NCI-H510A treated with DMSO at 0.1 percent for 48 hours (cell line): Measurements from ENCODE around the gene INPP5E.

Source experiments
- DNase-seq: peaks from one replicate; lab custom pipeline; 2025; lab: John Stamatoyannopoulos, UW

INPP5E gene, protein sequence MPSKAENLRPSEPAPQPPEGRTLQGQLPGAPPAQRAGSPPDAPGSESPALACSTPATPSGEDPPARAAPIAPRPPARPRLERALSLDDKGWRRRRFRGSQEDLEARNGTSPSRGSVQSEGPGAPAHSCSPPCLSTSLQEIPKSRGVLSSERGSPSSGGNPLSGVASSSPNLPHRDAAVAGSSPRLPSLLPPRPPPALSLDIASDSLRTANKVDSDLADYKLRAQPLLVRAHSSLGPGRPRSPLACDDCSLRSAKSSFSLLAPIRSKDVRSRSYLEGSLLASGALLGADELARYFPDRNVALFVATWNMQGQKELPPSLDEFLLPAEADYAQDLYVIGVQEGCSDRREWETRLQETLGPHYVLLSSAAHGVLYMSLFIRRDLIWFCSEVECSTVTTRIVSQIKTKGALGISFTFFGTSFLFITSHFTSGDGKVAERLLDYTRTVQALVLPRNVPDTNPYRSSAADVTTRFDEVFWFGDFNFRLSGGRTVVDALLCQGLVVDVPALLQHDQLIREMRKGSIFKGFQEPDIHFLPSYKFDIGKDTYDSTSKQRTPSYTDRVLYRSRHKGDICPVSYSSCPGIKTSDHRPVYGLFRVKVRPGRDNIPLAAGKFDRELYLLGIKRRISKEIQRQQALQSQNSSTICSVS

DNA sequence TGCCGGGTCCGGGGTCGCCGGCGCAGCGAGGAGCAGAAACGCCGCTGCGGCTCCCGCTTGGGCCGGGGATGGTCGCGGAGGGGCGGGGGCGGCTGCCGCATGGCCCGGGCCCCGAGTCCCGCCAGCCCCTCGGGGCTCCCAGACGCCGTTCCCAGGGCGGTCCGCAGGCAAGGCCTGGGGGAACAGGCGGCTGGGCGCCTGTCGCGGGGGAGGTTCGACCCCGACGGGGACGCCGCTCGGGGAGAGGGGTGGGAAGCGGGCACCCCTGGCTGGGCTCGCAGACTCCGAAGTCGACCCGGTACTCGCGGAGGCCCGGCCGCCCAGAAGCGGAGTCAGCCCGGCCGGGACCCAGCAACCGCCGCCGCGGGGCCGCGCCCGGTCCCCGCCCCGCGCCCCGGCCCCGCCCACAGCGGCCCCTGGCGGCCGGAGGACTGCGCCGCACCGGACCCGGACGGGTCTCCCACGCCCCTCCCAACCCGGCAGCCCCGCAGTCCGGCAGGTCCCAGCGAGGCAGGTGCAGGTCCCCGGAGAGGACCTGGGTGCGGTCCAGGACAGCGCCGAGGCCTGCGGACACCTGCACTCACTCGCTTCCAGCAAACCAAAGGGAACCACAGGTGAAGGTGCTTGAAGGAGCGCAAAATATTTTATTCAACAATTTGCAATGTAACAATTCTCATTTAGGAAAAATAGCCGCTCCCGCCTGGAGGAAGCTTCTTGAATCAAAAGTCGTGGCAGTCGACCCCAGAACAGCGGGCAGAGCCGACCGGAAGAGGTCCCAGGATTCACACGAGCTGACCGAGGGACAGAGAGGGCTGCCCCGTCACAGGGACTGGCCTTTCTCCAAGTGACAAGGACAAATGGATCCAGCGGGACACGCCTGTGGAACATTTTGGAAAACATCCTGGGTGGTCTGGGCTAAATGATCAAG lies at the start of gene INPP5E:
Gene INPP5E (minus strand): TSS at position 365 of the 928 bp plus-strand sequence. CDS start 426 bp downstream, outside the sequence.
- peak; percentile 34 for DNase-seq

DNA sequence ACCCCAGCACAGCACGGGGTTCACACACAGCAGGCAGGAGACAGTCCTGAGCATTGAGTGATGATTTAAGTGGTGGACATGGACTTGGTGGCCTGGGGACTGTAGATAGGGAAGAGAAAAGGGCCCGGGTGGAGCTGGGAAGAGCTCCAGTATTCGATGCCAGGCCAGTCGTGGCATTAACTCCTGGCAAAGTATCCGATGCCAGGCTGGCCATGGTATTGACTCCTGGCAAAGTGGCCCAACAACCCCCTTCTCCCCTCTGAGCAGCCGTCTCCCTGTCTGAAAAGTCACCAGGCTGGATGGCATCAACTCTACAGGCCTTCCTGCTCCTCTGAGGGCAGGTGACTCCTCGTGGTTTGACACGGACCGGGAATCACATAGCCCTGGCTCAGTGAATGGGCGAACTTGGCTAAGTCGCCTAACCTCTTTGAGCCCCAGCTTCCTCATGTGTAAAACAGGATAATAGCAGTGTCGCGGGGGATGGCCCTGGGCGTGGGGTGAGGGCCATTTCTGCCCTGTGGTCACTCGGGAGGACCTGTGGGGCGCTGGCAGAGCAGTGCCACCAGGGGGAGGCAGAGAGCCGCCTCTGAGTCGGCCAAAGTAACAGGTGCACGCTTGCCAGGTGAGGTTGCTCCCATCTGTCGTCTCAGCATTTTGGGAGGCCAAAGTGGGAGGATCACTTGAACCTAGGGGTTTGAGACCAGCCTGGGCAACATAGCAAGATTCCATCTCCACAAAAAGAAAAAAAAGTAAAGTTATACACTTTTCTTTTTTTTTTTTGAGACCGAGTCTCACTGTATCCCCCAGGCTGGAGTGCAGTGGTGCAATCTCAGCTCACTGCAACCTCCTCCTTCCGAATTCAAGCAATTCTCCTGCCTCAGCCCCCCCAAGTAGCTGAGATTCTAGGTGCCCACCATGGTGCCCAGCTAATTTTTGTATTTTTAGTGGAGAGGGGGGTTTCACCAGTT lies 48.9 kb upstream of the INPP5E start:
- DNase-seq, result peak; percentile 50

DNA sequence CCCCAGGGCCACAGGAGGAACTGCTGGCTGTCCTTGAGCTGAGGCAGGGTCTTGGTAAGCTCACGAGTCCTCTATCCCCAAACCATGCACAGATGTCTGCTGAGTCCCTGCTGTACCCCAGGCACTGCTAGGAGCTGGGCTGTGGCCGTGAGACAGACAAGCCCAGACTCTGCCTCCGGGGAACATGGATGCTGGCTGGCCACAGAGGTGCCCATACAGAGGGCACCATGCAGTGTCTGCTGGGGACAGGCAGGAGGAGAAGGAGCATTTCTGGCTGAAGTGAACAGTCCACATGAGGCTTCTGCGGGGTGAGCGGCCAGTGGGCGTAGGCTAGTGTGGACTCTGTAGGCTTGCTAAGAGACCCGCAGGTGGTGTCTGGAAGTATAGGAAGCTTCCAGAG lies 48.0 kb upstream of the INPP5E start:
- DNase-seq, result no peak

DNA sequence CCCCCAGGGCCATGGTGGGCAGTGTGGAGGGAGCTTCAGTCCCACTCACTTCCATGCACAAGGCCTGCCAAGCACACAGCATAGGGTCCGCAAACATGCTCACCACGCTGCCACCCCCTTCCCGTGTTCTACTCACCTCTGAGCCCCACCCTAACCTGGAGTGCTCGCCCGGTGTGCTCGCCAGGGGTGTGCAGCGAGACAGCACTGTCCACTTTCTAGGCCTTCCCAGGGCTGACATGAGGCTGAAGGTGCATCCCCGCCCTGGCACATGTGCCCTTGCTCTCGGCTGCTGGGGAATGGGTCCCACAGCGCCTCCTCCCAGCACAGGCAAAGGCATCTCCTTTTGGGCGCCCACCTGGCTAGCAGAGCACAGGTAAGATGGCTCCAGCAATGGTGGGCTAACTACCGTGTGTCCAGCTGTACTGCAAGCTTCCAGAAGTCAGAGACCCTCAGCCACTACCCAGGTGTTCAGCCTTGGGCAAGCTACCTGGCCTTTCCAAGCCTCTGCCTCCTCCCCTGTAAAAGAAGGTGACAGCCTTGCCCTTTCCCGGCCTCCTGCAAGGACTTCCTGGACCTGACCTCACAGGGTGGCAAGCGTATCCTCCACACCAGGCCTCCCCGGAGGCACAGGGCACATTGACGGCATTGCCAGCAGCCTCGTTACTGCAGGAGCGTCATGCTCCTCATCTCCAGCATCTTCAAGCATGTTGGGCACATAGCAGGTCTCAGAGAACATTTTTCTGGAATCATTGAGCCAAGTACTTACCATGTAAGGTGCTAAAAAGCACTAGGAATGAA lies 47.4 kb upstream of the INPP5E start:
- no peak for DNase-seq

DNA sequence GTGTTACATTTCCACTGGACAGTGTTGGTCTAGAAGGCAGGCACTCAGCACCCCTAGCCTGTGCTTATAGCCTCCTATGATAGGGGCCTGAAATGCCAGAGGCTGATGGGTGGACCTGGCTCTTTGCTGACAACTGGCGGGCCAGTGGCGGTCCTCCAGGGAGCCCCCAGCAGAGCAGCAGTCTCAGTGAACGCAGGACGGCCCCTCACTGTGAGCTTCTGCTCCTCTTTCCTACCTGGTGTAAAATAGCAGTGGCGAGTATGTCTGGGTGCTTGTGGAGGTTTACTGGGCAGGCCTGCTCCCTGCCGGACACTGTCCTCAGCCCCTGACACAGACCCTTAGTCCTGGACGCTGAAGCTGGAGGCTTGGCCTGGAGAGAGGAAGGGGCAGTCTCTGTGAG lies 46.5 kb upstream of the INPP5E start:
- no peak for DNase-seq

DNA sequence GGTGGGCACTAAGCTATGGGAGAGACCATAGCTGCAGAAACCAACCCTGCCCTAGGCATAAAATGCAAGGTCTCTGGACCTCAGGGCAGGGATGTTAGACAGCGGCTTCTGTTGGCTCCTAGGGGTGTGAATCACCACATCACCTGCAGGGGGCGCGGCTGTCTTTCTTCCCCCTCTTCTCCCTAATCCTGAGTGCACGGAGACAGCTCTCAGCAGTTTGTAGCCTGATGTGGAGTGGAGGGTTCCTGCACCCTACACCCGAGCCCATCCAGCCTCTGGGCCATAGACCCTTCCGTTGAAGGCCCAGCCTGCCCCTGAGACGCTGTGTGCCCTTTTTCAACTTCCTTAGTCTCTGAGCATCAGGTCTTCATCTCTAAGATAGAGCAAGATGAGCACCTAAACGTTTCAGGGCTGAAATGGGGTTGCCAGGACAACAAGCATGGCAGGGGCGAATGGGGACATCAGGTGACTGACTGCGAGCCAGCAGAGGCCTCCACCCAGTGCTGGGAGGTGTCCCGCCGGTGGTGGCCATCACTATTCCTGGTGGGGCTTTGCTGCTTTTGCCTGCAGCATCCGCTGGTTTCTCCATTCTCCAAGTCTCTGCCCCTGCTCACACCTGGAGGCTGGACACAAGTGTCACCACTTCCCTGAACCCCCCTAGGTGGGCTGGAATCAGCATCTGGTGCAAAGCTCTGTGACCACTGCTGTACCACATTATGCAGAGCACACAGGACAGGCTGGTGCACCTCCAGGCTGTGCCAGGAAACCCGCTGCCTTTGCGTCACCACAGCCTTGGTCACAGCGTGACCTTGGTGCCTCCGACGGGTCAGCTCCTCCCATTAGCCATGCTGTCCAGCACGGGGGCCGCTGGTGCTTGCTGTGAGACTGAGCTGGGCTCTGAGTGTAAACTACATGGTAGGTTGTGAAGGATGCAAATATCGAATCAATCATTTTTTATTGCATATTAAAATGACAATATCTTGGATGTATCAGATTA lies 45.7 kb upstream of the INPP5E start:
- DNase-seq, result peak; percentile 64

DNA sequence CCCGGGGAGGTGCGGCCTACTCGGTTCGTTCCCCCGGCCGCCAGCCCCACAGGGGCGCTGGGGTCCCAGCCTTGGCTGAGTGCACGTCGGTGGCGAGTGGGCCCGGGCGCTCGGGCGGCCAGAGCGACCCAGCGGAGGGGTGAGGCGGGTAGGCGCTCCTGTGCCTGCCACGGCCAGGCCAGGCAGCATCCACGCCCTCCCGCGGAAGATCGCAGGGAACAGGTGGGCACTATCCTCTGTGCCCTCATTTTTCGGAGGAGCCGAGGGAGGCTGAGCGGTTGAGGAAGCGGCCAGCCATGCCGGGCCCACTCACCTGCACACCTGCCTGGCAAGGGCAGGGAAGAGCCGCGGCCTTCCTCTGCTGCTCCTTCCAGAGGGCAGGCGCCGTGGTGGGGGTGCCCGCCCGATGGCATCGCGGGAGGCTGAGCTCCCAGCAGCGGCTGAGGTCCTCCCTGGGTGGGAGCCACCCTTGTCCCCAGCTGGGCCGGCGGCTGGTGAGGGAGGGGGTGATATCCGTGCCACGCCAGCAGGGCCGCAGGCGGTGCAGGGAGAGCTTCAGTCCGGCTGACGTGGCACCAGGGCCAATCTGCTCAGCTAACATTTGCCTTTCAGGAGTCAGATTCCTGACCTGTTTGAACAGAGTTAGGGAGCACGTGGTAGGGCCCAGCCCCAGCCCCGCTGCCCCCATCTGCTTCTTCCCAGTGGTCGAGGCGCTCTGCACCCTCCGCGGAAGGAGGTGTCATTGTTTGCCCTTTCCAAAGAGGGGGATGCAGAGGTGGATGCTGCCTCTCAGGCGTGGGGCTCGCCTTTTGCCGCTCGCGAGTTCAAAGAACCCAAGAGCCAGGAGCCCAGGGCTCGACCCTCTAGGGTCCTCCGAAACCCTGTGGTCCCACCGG lies 44.8 kb upstream of the INPP5E start:
- DNase-seq, result no peak

DNA sequence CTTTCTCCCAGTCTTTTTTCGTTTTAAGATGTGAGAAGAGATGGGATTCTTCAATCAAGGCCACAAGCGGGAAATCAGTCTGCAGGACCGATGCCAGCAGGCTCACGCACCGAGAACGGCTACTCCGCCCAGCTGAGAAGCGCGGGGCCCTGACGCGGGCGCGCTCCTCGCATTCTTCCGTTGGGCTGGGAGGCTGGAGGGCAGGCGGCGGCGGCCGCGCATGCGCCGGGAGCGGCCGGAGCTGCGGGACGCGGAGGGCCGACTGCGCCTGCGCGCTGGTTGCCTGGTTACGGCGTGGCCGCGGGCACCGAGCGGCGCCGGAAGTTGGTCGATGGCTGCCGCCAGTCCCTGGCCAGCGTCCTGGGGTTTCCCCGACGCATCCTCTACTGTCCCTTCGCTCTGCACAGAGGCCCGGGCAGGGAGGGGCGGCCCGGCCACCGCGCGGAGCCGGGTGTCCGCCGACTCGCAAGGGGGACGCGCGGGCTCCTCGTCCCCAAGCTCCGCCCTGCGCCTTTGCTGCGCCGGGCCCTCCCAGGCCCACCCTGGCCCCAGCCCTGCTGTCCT lies 44.0 kb upstream of the INPP5E start:
- peak; percentile 86 for DNase-seq

DNA sequence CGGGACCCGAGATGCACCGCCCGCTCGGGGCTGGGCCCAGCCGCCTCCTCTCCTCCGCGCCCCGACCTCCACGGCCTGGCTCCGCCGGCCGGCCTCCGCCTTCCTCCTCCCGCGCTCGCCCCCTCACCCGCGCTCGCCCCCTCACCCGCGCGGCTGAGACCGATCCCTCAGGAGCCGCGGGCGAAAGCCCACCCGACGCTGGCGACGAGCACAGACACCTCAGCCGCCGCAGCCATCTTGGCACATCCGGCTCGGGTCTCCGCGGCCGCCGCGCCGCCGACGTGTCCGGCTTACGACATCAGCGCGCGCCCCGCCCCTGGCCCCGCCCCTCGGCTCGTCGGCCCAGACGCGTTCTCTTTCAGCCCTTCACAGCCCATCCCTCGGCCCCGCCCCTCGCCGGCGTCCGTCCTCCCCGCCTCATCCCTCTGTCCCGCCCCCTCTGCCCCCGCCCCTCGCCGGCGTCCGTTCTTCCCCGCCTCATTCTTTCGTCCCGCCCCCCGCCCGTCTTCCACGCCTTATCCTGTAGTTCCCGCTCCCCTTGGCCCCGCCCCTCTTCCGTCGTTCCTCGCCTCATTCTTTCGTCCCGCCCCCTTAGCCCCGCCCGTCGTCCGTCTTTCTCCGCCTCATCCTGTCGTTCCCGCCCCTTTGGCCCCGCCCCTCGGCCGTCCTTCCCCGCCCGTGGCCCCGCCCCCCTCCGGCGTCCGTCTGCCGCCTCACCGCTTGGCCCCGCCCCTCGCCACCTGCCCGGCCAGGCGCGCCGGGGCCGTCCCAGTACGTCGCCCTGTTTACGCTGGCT lies 43.3 kb upstream of the INPP5E start, which contains the start of gene SEC16A:
Gene SEC16A (minus strand): TSS at position 248 of the 796 bp plus-strand sequence. CDS start 5,425 bp downstream, outside the sequence.
- DNase-seq, result peak; percentile 99

DNA sequence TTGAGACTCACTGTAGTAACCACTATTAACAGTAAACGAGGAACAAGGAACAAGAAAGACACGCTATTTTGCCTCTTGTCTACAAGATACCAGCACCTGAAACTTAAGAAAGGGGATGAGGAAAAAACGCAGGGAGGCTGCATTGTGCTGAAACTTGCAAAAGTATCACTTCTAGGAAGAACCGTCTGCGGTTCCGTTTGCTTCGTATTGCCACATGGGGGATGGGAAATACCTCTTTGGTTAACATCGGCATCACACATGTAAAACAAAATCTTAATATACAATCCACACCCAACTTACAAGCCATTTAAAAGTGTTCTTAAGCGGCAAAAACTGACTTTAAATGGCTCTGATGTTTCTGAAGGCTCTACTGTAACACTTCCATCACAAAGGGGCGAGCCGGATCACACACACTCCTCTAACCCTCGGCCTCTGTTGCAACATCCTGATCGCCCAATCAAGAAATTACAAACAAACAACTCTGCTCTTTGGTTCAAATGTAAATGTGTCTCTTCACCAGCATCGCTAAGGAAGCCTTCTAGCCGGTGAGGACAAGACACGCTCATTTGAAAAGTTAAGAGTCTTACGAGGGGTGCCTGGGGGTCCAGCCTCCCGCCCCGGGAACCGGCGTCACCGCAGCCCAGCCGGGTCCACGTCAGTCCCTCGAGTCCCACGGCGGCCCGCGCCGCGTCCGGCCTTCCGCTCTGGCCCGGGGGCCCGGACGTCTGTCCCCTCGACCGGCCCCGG lies 42.6 kb upstream of the INPP5E start:
- peak; percentile 38 for DNase-seq

DNA sequence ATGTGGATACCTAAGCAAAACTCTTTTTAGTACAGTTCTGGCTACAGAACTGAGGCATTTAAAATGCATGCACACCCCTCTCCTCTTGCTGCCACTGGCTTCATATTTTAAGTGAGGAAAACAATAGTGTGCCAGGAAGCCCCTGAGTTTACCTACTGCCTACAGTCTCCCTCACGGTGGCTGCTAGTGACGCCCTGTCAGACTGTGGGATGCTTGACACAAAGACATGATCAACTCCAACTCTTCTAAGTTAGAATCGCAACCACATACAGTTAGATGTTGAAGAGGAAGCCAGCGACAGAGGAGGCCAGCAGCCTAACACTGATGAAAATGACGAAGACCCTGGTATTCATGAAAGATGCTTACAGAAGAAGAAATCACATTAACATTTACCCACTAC lies 41.9 kb upstream of the INPP5E start:
- no peak for DNase-seq

DNA sequence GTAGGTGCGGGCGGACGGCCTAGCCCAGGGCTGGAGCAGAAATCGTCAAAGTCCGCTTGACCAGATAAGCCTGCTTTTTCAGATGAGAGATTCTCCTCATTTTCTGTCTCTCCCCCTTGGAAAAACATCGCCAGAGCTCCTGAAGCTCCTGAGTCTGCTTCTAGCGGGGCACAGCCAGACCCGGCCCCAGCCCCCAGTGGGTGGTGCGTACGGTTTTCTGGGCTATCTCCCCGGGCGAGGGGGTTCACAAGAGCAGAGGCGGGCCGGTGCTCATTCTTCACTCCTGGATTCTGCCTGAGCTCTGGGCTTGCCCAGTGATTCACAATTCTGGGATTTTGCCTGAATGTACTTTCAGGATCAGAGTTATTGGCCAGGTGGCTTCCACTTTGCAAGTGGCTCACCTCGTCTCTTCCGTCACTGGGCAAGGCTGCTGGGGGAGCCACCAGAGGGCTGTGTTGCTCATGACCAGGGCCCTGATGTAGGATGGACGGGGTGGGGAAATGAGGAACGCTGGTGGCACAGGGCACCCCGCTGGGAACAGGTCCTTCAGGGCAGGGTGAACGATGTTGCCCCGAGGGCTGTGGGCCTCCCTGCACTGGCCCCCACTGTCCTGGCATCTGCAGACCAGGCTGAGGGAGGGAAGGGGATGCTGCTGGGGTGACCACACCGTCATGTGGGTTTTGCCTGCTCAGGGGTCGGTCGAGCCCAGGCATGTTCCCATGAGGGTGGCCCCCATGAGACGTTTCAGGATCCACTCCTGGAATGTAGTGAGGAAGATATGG lies 36.9 kb upstream of the INPP5E start:
- no peak for DNase-seq

DNA sequence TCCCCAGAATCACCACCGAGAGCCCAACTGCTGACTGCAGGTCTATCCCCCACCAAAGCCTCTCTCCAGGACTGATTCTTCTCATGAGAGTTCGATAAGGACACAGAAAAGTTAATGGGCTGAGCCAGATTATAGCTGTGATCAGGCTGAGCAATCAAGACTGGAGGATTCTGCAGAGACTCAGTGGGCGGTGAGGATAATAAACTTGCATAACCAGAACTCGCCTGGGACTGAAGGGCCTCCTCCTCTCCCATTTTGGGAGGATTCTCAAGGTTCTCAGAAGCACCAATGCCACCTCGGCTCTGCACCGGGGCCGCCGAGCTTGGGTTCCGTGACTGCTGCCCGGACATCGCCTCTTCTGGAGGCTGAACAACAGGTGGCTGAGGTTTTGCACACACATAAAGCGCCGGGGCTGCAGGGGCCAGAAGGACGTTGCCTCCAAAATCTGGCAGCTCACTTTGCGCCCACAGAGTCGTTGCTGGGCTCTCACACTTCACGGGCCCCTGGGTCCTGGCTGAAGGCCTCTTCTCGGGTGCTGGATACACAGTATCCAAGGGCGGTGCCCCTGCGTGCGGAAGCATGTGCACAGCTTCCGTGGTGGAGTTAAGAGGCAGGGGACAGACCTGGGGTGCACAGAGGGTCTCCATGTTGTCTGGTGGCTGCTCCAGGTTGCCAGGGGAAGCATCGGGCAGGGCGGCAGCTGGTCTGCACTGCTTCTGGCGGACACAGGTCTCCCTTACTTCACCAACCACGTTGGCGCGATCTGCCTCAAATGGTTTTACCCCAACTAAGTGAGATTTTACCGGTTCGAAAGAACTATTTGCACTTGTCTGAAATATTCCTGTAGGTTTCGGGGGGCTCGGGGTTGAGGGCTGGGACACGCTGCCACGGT lies 35.6 kb upstream of the INPP5E start:
- no peak for DNase-seq

DNA sequence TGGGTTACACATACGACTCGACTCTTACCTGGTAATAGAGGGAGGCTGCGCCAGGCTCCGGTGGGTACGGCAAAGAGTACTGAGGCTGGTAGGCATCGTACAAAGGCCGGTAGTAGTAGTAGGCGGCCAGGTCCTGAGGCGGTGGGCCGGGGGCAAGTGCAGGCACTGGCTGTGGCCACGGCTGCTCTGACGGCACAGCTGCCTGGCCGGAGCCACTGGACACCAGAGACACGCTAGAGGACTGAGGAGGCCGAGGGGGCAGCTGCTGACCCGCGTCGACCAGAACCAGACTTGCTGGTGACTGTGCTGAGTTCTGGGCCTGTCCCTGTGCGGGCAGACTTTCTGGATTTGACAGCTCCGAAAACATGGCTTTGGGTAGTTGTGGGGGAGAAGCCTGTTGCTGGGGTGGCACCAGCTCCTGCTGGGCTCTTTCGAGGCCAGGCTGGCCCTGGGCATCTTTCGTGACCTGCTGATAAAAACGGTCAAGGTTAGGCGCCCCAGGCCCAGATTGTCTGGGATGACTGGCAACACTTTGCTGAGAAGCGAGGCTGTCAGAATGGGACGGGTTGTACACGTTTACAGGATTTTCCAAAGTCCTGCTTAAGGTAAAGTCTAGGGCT lies 34.5 kb upstream of the INPP5E start:
- DNase-seq, result no peak
